Left ventricle myocardium inferior (tissue), 1 donor: ENCODE data around the gene KCNC1. TPM values are rescaled to one million over a fixed set of nuclear protein-coding genes. Genes with fewer than 3 reads are reported as not detected.

ENCODE experiments used
- DNase-seq: peaks from one replicate; pipeline ENCODE4 v3.0.0-alpha.2; 2020
- H3K27ac ChIP-seq: fragments of 200-600 bp; replicated peaks from 2 replicates; pipeline ENCODE4 v1.8.0; 2021
- H3K27me3 ChIP-seq: fragments of 200-600 bp; 2 replicates; pipeline ENCODE4 v1.8.0; 2021; ENCODE audit warnings: low read depth
- H3K36me3 ChIP-seq: fragments of 200-600 bp; 2 replicates; pipeline ENCODE4 v1.8.0; 2021
- H3K4me1 ChIP-seq: fragments of 200-600 bp; 2 replicates; pipeline ENCODE4 v1.8.0; 2021
- H3K4me3 ChIP-seq: fragments of 200-600 bp; 2 replicates; pipeline ENCODE4 v1.8.0; 2021; ENCODE audit warnings: mild to moderate bottlenecking, moderate library complexity
- H3K9me3 ChIP-seq: fragments of 200-600 bp; replicated peaks from 2 replicates; pipeline ENCODE4 v1.8.0; 2021
- intact Hi-C: fragments of 100-400 bp; cut with micrococcal nuclease; formaldehyde crosslinking; loops from one replicate; pipeline ENCODE4 v1.11.0; 2022
- total RNA-seq: library from RNA; stranded (reverse); fragmentation: NEBNext Ultra II Directional; extraction: Animal tissue kit (Norgen Biotek cat#: 25700); gene quantifications from one replicate; pipeline ENCODE4 v1.2.1, GENCODE V29; 2021
- TF ChIP-seq, protein P1 (sequence below): fragments of 200-600 bp; IDR thresholded peaks from 2 replicates; pipeline ENCODE4 v1.8.0; 2021; ENCODE audit warnings: antibody characterized with exemption, mild to moderate bottlenecking, borderline replicate concordance
- donor health status: DM: no; HTN: yes; CAD: no; lungs with severe emphysema.

Gene KCNC1
- total RNA-seq, 1 donor from 2014 or later = not detected

DNA sequence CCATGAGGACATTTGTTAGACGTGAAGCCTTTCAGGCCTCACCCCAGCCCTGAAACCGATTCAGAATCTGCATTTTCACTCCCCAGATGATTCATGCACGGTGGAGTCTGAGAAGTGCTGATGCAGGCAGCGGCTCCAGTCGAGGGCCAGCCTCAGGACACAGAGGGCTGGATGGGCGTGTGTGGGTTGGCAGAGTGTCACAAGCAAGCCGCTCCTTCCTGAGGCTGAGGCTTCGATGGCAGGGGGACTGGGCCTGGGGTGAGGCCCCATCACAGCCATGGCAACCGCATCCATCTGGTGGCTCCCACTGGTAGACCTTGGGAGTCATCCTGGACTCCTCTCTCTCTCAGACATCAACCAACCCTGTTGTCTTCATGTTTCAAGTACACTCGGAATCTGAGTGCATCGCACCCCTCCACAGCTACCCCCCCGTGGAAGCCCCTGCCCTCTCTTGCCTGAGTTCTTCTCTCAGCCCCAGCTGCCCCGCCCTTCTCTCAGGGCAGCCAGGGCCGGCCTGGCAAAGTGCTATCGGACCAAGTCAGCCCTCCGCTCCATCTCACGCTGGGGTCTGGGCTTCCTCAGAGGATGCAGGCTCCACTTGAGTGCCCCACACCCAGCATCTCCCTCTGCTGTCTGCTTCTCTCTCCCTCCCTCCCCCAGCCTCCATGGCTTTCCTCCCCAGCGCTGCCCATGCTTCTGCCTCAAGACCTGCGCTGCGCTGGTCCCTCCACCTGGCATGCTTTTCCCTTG, 10.6 kb downstream of the KCNC1 start:
- DNase-seq = no peak
- Histone ChIP-seq H3K36me3 (no peaks in the 10 kb centered on the region), H3K27me3 (peaks cover 44% of the 10 kb centered on the region)

DNA sequence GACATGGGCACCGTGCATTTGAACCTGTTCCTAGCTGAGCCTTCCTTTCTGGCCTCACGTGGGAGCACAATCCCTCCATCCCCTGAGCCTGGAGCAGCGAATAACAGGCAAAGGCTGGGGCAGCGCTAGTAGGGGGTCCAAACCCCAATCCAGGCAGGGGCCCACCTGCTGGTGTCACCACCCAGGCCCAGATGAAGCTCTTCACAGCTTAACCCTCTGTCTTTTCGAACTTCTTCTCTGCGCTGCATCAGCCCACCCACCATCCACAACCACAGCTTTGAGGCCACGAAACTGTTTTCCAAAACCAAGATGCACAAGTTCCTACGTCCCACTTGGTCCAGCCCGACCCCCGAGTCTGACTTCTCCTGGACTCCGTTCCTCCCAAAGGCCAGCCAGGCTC, 11.5 kb downstream of the KCNC1 start:
- Histone ChIP-seq H3K36me3 (no peaks in the 10 kb centered on the region), H3K4me3 (no peak overlapping the region), H3K4me1 (peaks cover 10% of the 10 kb centered on the region), H3K9me3 (no peaks in the 10 kb centered on the region), H3K27ac (no peak overlapping the region), H3K27me3 (peaks cover 35% of the 10 kb centered on the region)
- TF ChIP-seq, protein P1, sequence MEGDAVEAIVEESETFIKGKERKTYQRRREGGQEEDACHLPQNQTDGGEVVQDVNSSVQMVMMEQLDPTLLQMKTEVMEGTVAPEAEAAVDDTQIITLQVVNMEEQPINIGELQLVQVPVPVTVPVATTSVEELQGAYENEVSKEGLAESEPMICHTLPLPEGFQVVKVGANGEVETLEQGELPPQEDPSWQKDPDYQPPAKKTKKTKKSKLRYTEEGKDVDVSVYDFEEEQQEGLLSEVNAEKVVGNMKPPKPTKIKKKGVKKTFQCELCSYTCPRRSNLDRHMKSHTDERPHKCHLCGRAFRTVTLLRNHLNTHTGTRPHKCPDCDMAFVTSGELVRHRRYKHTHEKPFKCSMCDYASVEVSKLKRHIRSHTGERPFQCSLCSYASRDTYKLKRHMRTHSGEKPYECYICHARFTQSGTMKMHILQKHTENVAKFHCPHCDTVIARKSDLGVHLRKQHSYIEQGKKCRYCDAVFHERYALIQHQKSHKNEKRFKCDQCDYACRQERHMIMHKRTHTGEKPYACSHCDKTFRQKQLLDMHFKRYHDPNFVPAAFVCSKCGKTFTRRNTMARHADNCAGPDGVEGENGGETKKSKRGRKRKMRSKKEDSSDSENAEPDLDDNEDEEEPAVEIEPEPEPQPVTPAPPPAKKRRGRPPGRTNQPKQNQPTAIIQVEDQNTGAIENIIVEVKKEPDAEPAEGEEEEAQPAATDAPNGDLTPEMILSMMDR = no peak
- DNase-seq = no peak
- intact Hi-C loops = no loop called here

More for the DNA sequence above, 10.6 kb downstream of the KCNC1 start:
- intact Hi-C loops = no loop called here
- Histone ChIP-seq H3K9me3 (no peaks in the 10 kb centered on the region), H3K4me1 (peaks cover 5% of the 10 kb centered on the region), H3K27ac (no peak overlapping the region), H3K4me3 (no peak overlapping the region)
- TF ChIP-seq, protein P1 = no peak

DNA sequence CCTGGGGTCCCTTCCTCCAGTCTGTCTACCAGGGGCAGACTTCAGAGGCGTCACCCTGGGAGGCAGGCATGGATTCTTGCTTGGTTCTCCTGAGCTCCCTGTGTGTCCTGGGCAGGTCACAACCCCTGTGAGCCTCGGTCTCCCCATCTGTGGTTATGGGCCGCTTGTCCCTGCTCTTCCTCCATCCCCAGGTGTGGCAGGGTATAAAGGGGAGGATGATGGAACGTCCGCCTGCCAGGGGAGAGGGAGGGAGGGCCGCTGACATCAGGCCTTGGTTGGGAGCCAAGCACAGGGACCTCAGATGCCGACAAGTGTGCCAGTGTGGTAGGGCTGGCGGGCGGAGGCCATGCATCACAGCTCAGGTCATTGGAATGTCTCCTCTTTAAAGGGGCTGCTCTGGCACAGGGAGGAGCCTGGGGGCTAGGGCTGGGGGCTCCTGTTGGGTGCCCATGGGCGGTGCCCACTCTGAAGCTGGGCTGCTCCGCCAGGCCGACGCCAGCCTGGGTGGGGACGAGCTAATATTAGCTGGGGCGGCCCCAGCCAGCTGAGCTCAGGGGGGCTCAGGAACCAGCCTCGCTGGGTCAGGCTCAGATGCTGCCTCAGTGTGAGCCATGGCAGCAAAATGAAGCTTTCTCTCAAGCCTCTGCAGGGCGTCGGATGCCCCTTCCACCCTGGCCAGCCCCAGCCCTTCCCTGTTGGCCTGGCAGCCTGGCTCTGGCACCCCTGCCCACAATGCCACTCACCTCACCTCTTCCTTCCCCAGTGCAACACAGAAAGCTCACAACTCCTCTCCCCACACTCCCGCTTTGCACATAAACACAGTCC, 12.8 kb downstream of the KCNC1 start:
- no peaks in the 10 kb centered on the region for H3K36me3 ChIP-seq
- peaks cover 27% of the 10 kb centered on the region for H3K27me3 ChIP-seq
- TF ChIP-seq, protein P1 = no peak
- no peaks in the 10 kb centered on the region for H3K9me3 ChIP-seq
- no peak overlapping the region for H3K27ac ChIP-seq
- intact Hi-C loops = no loop called here
- DNase-seq = no peak
- H3K4me1 ChIP-seq = peaks cover 10% of the 10 kb centered on the region
- no peak overlapping the region for H3K4me3 ChIP-seq

DNA sequence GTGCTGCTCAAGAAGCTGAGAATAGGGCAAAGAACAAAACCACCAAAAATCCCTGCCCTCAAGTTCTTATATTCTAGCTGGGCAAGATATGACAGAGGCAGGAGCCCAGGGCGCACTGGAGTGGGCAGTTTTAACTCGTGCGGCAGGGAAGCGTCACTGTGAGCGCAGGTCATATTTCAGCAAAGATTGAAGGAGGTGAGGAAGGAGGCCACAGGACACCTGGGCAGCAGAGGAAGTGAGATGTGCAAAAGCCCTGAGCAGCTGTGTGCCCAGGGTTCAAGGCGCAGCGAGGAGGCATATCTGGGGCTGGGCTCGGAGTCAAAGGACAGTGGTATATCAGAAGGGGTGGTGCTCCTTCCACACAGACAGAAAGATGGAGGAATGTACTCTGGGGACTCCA, 13.5 kb downstream of the KCNC1 start:
- Histone ChIP-seq H3K36me3 (no peaks in the 10 kb centered on the region), H3K27me3 (peaks cover 27% of the 10 kb centered on the region), H3K4me1 (peaks cover 10% of the 10 kb centered on the region), H3K27ac (no peak overlapping the region), H3K4me3 (no peak overlapping the region), H3K9me3 (no peaks in the 10 kb centered on the region)
- intact Hi-C loops = no loop called here
- DNase-seq = no peak
- TF ChIP-seq, protein P1 = no peak

DNA sequence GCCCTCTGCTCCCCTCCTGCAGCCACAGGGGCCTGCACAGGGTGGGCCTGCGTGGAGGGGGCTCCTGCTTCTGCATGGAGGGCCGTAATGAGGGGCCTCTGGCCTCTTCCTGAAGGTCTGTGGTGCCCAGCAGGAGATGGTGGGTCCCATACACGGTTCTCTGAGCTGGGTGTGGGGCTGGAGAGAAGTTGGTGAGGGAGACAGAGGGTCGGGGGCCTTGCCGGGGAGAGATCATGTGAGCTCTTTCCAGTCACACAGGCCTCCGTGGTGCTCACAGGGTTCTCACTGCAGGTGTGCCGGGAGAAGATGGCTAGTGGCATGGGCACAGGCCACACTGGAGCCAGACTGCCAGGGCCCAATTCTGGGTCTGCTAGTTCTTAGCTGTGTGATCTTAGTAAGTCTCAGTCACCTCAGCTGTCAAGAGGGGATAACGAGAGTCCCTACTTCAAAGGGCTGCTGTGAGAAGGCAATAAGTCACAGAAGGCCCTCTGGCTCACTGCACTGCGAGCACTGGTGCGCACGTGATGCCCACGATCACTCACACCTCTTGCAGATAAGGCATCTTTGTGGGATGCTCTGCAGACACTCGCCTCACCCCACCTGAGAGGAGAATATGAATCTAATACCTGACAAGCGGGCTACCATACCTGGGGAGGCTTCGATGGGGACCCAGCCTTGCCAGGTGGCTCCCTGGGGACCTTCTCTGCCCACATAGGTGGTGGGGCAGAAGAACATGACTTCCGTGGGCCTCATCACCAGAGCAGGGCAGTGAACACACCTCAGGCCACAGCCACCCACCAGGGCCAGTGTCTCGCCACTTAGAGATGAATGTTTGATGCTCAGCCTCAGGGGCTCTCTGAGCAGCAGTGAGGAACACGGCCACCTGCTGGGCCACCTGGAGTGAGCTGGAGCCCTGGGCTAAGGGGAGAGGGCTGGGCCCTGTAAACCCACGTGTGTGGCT, 14.5 kb downstream of the KCNC1 start:
- intact Hi-C loops = no loop called here
- peaks cover 27% of the 10 kb centered on the region for H3K27me3 ChIP-seq
- no peak overlapping the region for H3K27ac ChIP-seq
- H3K36me3 ChIP-seq = no peaks in the 10 kb centered on the region
- no peak for DNase-seq
- H3K4me3 ChIP-seq = no peak overlapping the region
- H3K9me3 ChIP-seq = no peaks in the 10 kb centered on the region
- peaks cover 10% of the 10 kb centered on the region for H3K4me1 ChIP-seq
- TF ChIP-seq, protein P1 = no peak
